ENCODE data around the gene SSU72.
A peak's percentile ranks its signal among the peaks of the same experiment; 100 is the strongest.

Gene SSU72

GRCh38 chr1:1594602-1595260 is 20.1 kb upstream of the SSU72 start:
- no peak for DNase-seq

GRCh38 chr1:1593834-1594601 is 19.4 kb upstream of the SSU72 start:
- no peak for DNase-seq

- DNase-seq, result no peak
These were observed 16.8 kb upstream of the SSU72 start for GRCh38 chr1:1591452-1591851.

GRCh38 chr1:1583347-1584010 is 8.8 kb upstream of the SSU72 start:
- no peak for DNase-seq

GRCh38 chr1:1582585-1583346 is 8.1 kb upstream of the SSU72 start:
- no peak for DNase-seq

GRCh38 chr1:1578371-1578940 is 3.8 kb upstream of the SSU72 start:
- no peak for DNase-seq

- no peak for DNase-seq
These were observed 2.8 kb upstream of the SSU72 start for GRCh38 chr1:1577367-1578011.

GRCh38 chr1:1573843-1574720 is 581 bp downstream of the SSU72 start:
- peak in 1 of 2 experiments; percentile 75 for DNase-seq

GRCh38 chr1:1569341-1569740 is 5.3 kb downstream of the SSU72 start:
- no peak for DNase-seq

- DNase-seq, result no peak
These were observed 6.8 kb downstream of the SSU72 start for GRCh38 chr1:1567891-1568291.

- DNase-seq, result no peak
These were observed 7.3 kb downstream of the SSU72 start for GRCh38 chr1:1567152-1567875.

- no peak for DNase-seq
These were observed 9.3 kb downstream of the SSU72 start for GRCh38 chr1:1565340-1565739.

- DNase-seq, result no peak
These were observed 10.4 kb downstream of the SSU72 start for GRCh38 chr1:1564268-1564667.

GRCh38 chr1:1563688-1564087 is 11.0 kb downstream of the SSU72 start:
- DNase-seq, result no peak

GRCh38 chr1:1562556-1563195 is 12.0 kb downstream of the SSU72 start:
- DNase-seq, result no peak

GRCh38 chr1:1561801-1562470 is 12.7 kb downstream of the SSU72 start:
- DNase-seq, result no peak

- no peak for DNase-seq
These were observed 14.5 kb downstream of the SSU72 start for GRCh38 chr1:1560178-1560577.

GRCh38 chr1:1559066-1559465 is 15.6 kb downstream of the SSU72 start:
- DNase-seq, result no peak

GRCh38 chr1:1558591-1558990 is 16.1 kb downstream of the SSU72 start:
- no peak for DNase-seq
